Endothelial cell of umbilical vein (primary cell): Measurements from ENCODE around the gene ANKS6. TPM values are rescaled to one million over a fixed set of nuclear protein-coding genes. Genes with fewer than 3 reads are reported as not detected.

Experiments
- BruUV-seq: library from RNA; stranded (reverse); fragments of 400-500 nt; replicated peaks from 2 replicates; lab custom pipeline; 2021; lab: Mats Ljungman, UMichigan
- CTCF ChIA-PET: fragments of 300-600, 350-600 bp; sonication (Branson Sonifier 250); formaldehyde crosslinking; loops from one replicate; lab custom pipeline; 2021; ENCODE audit warnings: antibody characterized with exemption, inconsistent platforms; lab: Charles Lee
- POLR2A ChIA-PET: fragments of 300-600, 350-600 bp; sonication (Branson Sonifier 250); formaldehyde crosslinking; loops from one replicate; lab custom pipeline; 2021; ENCODE audit warnings: antibody characterized with exemption, inconsistent platforms; lab: Charles Lee
- DNase-seq: peaks from one replicate; pipeline ENCODE4 v3.0.0-alpha.2; 2011; ENCODE audit warnings: low read depth, low spot score
- FAIRE-seq: peaks from 2 replicates; lab custom pipeline; 2011; peaks lifted over from hg19 to GRCh38; lab: Jason Lieb, UNC
- H2AFZ ChIP-seq: 2 replicates; pipeline ENCODE4 v1.6.0; 2012; ENCODE audit warnings: low read depth, low read length, control low read depth, inconsistent platforms
- H3K27ac ChIP-seq: 2 replicates; pipeline ENCODE4 v1.5.1; 2011; ENCODE audit warnings: low read depth, mild to moderate bottlenecking, control low read depth, low read length, moderate library complexity; ENCODE audit not compliant: insufficient read depth
- H3K27me3 ChIP-seq, 2 experiments: 2 replicates each; pipeline versions ENCODE4 v1.6.0 to v1.6.1; 2011; ENCODE audit warnings: low read length in 2 of 2, mixed read lengths in 1 of 2; ENCODE audit not compliant: control insufficient read depth in 2 of 2, insufficient read depth in 2 of 2
- H3K36me3 ChIP-seq, 2 experiments: 2 replicates in 1 of 2; 3 replicates in 1 of 2; pipeline ENCODE4 v1.5.1; 2011; ENCODE audit warnings: low read length in 2 of 2, mild to moderate bottlenecking in 1 of 2, moderate library complexity in 1 of 2; ENCODE audit not compliant: control insufficient read depth in 2 of 2, insufficient read depth in 2 of 2; ENCODE audit errors: extremely low read depth in 1 of 2
- H3K4me1 ChIP-seq: 3 replicates; pipeline ENCODE4 v1.5.1; 2011; ENCODE audit warnings: mild to moderate bottlenecking, low read length; ENCODE audit not compliant: control insufficient read depth, insufficient read depth; ENCODE audit errors: extremely low read depth
- H3K4me2 ChIP-seq: 2 replicates; pipeline ENCODE4 v1.6.1; 2011; ENCODE audit warnings: low read length, control low read depth, mixed read lengths; ENCODE audit not compliant: insufficient read depth
- H3K4me3 ChIP-seq, 3 experiments: fragments of 200-600 bp in 1 of 3; sonication (generic), shearing (Covaris generic) in 1 of 3; replicated peaks in 1 of 3; 2 replicates each; pipeline ENCODE4 v1.5.1; 2011 to 2016; ENCODE audit warnings: control low read depth in 3 of 3, low read length in 3 of 3, mild to moderate bottlenecking in 2 of 3, inconsistent platforms in 1 of 3, low read depth in 1 of 3, moderate library complexity in 1 of 3; ENCODE audit not compliant: insufficient read depth in 1 of 3
- H3K79me2 ChIP-seq: 2 replicates; pipeline ENCODE4 v1.6.0; 2012; ENCODE audit warnings: low read length, inconsistent platforms; ENCODE audit not compliant: control insufficient read depth, insufficient read depth
- H3K9ac ChIP-seq: replicated peaks from 2 replicates; pipeline ENCODE3; 2011; ENCODE audit warnings: low read length, control low read depth; ENCODE audit not compliant: insufficient read depth; ENCODE audit errors: extremely low read depth
- H3K9me1 ChIP-seq: replicated peaks from 3 replicates; pipeline ENCODE4 v1.6.0; 2011; ENCODE audit warnings: mild to moderate bottlenecking, low read length; ENCODE audit not compliant: control insufficient read depth, insufficient read depth; ENCODE audit errors: extremely low read depth
- H3K9me3 ChIP-seq: replicated peaks from 2 replicates; pipeline ENCODE4 v1.5.1; 2012; ENCODE audit warnings: low read length, inconsistent platforms; ENCODE audit not compliant: control insufficient read depth, insufficient read depth
- H4K20me1 ChIP-seq: replicated peaks from 2 replicates; pipeline ENCODE3; 2011; ENCODE audit warnings: mild to moderate bottlenecking, low read length; ENCODE audit not compliant: control insufficient read depth, insufficient read depth; ENCODE audit errors: extremely low read depth
- CTCF ChIP-seq, 2 donors: IDR thresholded peaks; 1 replicate in 1 of 2; 2 replicates in 1 of 2; pipeline ENCODE4 v1.5.1; 2011; ENCODE audit warnings: low read length in 2 of 2, mild to moderate bottlenecking in 2 of 2, moderate library complexity in 2 of 2, control low read depth in 1 of 2, inconsistent platforms in 1 of 2, low read depth in 1 of 2; ENCODE audit not compliant: insufficient read depth in 1 of 2; ENCODE audit errors: extremely low read depth in 1 of 2
- EZH2 ChIP-seq: IDR thresholded peaks from 2 replicates; pipeline ENCODE4 v1.6.1; 2012; ENCODE audit warnings: borderline replicate concordance, low read depth, mild to moderate bottlenecking, moderate library complexity, low read length, inconsistent platforms; ENCODE audit not compliant: severe bottlenecking
- FOS ChIP-seq: IDR thresholded peaks from 2 replicates; pipeline ENCODE4 v1.6.1; 2011; ENCODE audit warnings: mild to moderate bottlenecking, low read length, moderate library complexity, borderline replicate concordance; ENCODE audit not compliant: insufficient read depth
- GATA2 ChIP-seq: IDR thresholded peaks from 2 replicates; pipeline ENCODE4 v1.7.0; 2011; ENCODE audit warnings: low read depth, mild to moderate bottlenecking, moderate library complexity, mixed read lengths, low read length; ENCODE audit not compliant: insufficient read length, insufficient read depth
- MAX ChIP-seq: IDR thresholded peaks from 2 replicates; pipeline ENCODE4 v1.6.1; 2011; ENCODE audit not compliant: insufficient read depth, insufficient read length
- POLR2A ChIP-seq: IDR thresholded peaks from 2 replicates; pipeline ENCODE4 v1.6.1; 2012; ENCODE audit warnings: low read depth, mild to moderate bottlenecking, control low read depth, low read length
- POLR2AphosphoS5 ChIP-seq: IDR thresholded peaks from 2 replicates; pipeline ENCODE4 v1.6.1; 2012; ENCODE audit warnings: low read depth, mild to moderate bottlenecking, control low read depth, low read length, moderate library complexity; ENCODE audit not compliant: insufficient read depth
- dilution Hi-C: fragments of 300-500 bp; cut with MboI; formaldehyde crosslinking; loops from one replicate; pipeline ENCODE4 v1.15.0; 2019; ENCODE audit warnings: low sequenced_read_pairs; ENCODE audit not compliant: extremely low pct_ligation_motif_present
- intact Hi-C: fragments of 100-400 bp; cut with micrococcal nuclease; formaldehyde crosslinking; loops from one replicate; pipeline ENCODE4 v1.10.0; 2022
- polyA plus RNA-seq, 4 experiments: library from polyadenylated mRNA; depleted of rRNA in 3 of 4; stranded (reverse) in 3 of 4; unstranded in 1 of 4; fragments of >200 nt; gene quantifications; 2 replicates each; pipeline versions ENCODE4 v1.2.1 to v1.2.3, GENCODE V29; 2011 to 2012; ENCODE audit warnings: missing spikeins in 1 of 4
- total RNA-seq: library from RNA; stranded (reverse); gene quantifications from 2 replicates; pipeline ENCODE4 v1.2.3, GENCODE V29; 2021

Gene ANKS6
- total and polyA plus RNA-seq, 2 donors (not counting 3 experiments of a cell fraction or from before 2014, with no cell fraction given) = 15.5 to 18.6 TPM

GRCh38 chr9:98742325-98743280 lies 53.8 kb downstream of the ANKS6 start:
- H4K20me1 ChIP-seq = no peaks in the 10 kb centered on the region
- TF ChIP-seq EZH2 (no peak), POLR2A (no peak), MAX (no peak), FOS (peak; percentile 60)
- DNase-seq = no peak
- H3K27ac ChIP-seq = no peak overlapping the region
- POLR2A ChIA-PET = no interaction called here
- peaks cover 3 to 4% of the 10 kb centered on the region in 2 experiments for H3K36me3 ChIP-seq
- H3K4me1 ChIP-seq = no peaks in the 10 kb centered on the region
- H3K9me1 ChIP-seq = no peaks in the 10 kb centered on the region
- no peaks in the 10 kb centered on the region for H3K79me2 ChIP-seq
- H2AFZ ChIP-seq = no peak overlapping the region
- dilution Hi-C loops = no loop called here
- CTCF ChIA-PET = interaction anchor here (1.0 kb wide), 1 partner anchor 32 kb away, joined by 3 read pairs; no protein-coding TSS in a partner anchor
- no peak overlapping the region for H3K4me2 ChIP-seq
- peak; percentile 12 for FAIRE-seq
- H3K9me3 ChIP-seq = no peaks in the 10 kb centered on the region
- no peak overlapping the region for H3K9ac ChIP-seq
- H3K27me3 ChIP-seq = no peaks in the 10 kb centered on the region
- intact Hi-C loops = no loop called here
- H3K4me3 ChIP-seq = no peak overlapping the region
- BruUV-seq = no TSS peak

GRCh38 chr9:98740226-98740881 lies 56.0 kb downstream of the ANKS6 start:
- dilution Hi-C loops (no loop called here), intact Hi-C loops (no loop called here)

More at GRCh38 chr9:98740226-98740881, 56.0 kb downstream of the ANKS6 start:
- Histone ChIP-seq H3K27me3 (no peaks in the 10 kb centered on the region), H3K4me1 (no peaks in the 10 kb centered on the region), H3K9me3 (no peaks in the 10 kb centered on the region), H3K36me3 (peaks cover 2 to 4% of the 10 kb centered on the region in 2 experiments), H3K4me2 (no peak overlapping the region), H3K9me1 (no peaks in the 10 kb centered on the region), H2AFZ (no peak overlapping the region), H3K4me3 (no peak overlapping the region), H3K9ac (no peak overlapping the region), H3K27ac (no peak overlapping the region), H4K20me1 (no peaks in the 10 kb centered on the region), H3K79me2 (no peaks in the 10 kb centered on the region)
- BruUV-seq = no TSS peak
- ChIA-PET CTCF (interaction anchor here (0.6 to 1.5 kb wide), 3 partner anchors 17 to 424 kb away, joined by 3 to 6 read pairs (median 3); no protein-coding TSS in a partner anchor), POLR2A (no interaction called here)
- DNase-seq (peak; percentile 10), FAIRE-seq (peak; percentile 70)
- TF ChIP-seq POLR2AphosphoS5 (no peak), EZH2 (no peak), FOS (no peak), MAX (no peak), GATA2 (peak; percentile 77), POLR2A (no peak), CTCF (IDR thresholded peaks at IDR 0.05; ENCODE audit: extremely low read depth in 1 of 2, insufficient read depth in 1 of 2, low read depth in 1 of 2, low read length in 2 of 2) (no peak)
